PFSK-1 (cell line): Measurements from ENCODE around the gene ZAP70.

ENCODE experiments used
- FOXP2 ChIP-seq: optimal IDR thresholded peaks from 2 replicates; pipeline ENCODE3; 2011; ENCODE audit warnings: borderline replicate concordance, control low read depth, inconsistent platforms; ENCODE audit not compliant: insufficient read depth; ENCODE audit errors: extremely low read length, extremely low read depth
- POLR2AphosphoS5 ChIP-seq: IDR thresholded peaks from 2 replicates; pipeline ENCODE4 v1.6.1; 2012; ENCODE audit warnings: low read depth, mild to moderate bottlenecking, control low read depth, low read length, moderate library complexity
- REST ChIP-seq, 2 experiments: IDR thresholded peaks; 2 replicates each; pipeline versions ENCODE4 v1.6.1 to v1.8.0; 2011 to 2012; ENCODE audit warnings: low read depth in 2 of 2, low read length in 2 of 2, control low read depth in 1 of 2, inconsistent platforms in 1 of 2, mild to moderate bottlenecking in 1 of 2, moderate library complexity in 1 of 2; ENCODE audit not compliant: insufficient read depth in 1 of 2
- TAF1 ChIP-seq: IDR thresholded peaks from 2 replicates; pipeline ENCODE4 v1.6.1; 2012; ENCODE audit warnings: low read length, control low read depth, borderline replicate concordance; ENCODE audit not compliant: insufficient read depth

DNA sequence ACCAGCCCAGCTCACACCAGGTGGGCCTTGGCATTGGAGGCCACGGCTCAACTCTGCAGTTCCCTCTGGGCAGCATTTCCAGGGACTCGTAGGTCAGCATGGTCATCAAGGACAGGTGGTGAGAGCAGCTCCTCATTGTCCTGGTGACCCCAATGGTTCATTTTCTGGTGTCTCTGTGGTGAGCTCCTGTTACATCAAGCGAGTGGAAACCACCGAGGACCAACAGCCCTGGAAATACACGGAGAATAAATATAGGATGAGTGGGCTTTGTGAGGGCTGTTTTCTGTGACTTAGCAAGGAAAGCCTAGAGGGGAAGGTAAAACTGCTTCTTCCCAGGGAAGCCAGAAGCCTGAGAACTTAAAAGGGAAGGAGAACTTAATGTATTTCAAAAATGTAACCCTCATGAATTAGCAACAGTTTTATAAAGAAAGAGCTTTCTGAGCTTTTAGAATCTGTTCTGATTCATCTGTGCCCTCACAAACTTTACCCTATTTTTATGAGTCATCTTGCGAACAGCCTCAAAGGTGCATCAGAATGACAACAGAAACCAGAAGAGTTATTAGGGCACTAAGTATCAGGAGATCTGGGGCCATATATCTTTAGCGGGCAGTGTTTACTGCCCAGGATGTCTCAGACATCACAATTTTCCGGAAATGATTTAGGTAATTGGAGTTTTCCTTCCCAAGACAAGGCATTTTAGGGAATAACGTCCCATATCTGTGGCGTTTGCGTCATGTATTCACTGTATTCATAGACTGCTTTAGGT is 25.1 kb upstream of the ZAP70 start:
- TF ChIP-seq POLR2AphosphoS5 (no peak), FOXP2 (no peak), TAF1 (no peak), REST (IDR thresholded peaks at IDR 0.05; ENCODE audit: insufficient read depth in 1 of 2, low read depth in 2 of 2, low read length in 2 of 2) (no peak)
